Activated CD4-positive, CD25-positive, alpha-beta regulatory T cell treated with anti-CD3 and anti-CD28 coated beads, Interleukin-2, amount 50 U/mL, for 72 hours (primary cell): ENCODE results near the gene SCUBE1.
"Not testable (repeated sequence)": the region's sequence is repeated elsewhere in the genome, so short reads cannot be mapped to it uniquely, and the experiment has no call there.

Source experiments
- DNase-seq: peaks from one replicate; pipeline ENCODE4 v3.0.0; 2021

The SCUBE1 gene

GRCh38 chr22:43355688-43356087 lies 12.5 kb upstream of the SCUBE1 start:
- DNase-seq: not testable (repeated sequence)

GRCh38 chr22:43351966-43352345 lies 8.8 kb upstream of the SCUBE1 start:
- no peak for DNase-seq

GRCh38 chr22:43349636-43350035 lies 6.5 kb upstream of the SCUBE1 start:
- DNase-seq: no peak

GRCh38 chr22:43346521-43346929 lies 3.4 kb upstream of the SCUBE1 start:
- peak; percentile 66 for DNase-seq

- DNase-seq: no peak
Measured at GRCh38 chr22:43345761-43346301, 2.7 kb upstream of the SCUBE1 start.

GRCh38 chr22:43345356-43345755 lies 2.2 kb upstream of the SCUBE1 start:
- DNase-seq: no peak

GRCh38 chr22:43344520-43344787 lies 1.3 kb upstream of the SCUBE1 start:
- DNase-seq: no peak

GRCh38 chr22:43343670-43344519 lies 723 bp upstream of the SCUBE1 start:
- DNase-seq: peak; percentile 36

- DNase-seq: no peak
Measured at GRCh38 chr22:43342347-43343261, 568 bp downstream of the SCUBE1 start.

- DNase-seq: no peak
Measured at GRCh38 chr22:43341565-43341964, 1.6 kb downstream of the SCUBE1 start.

GRCh38 chr22:43338766-43339345 lies 4.3 kb downstream of the SCUBE1 start:
- no peak for DNase-seq

- no peak for DNase-seq
Measured at GRCh38 chr22:43337946-43338345, 5.2 kb downstream of the SCUBE1 start.

- no peak for DNase-seq
Measured at GRCh38 chr22:43337385-43337784, 5.8 kb downstream of the SCUBE1 start.

GRCh38 chr22:43334378-43334777 lies 8.8 kb downstream of the SCUBE1 start:
- DNase-seq: no peak

GRCh38 chr22:43333978-43334377 lies 9.2 kb downstream of the SCUBE1 start:
- no peak for DNase-seq

GRCh38 chr22:43333156-43333555 lies 10.0 kb downstream of the SCUBE1 start:
- no peak for DNase-seq

GRCh38 chr22:43331698-43332097 lies 11.5 kb downstream of the SCUBE1 start:
- no peak for DNase-seq

GRCh38 chr22:43331069-43331451 lies 12.1 kb downstream of the SCUBE1 start:
- DNase-seq: no peak

- DNase-seq: no peak
Measured at GRCh38 chr22:43330178-43331068, 12.7 kb downstream of the SCUBE1 start.

GRCh38 chr22:43329061-43329460 lies 14.1 kb downstream of the SCUBE1 start:
- DNase-seq: no peak

GRCh38 chr22:43327157-43327438 lies 16.1 kb downstream of the SCUBE1 start:
- no peak for DNase-seq

- DNase-seq: no peak
Measured at GRCh38 chr22:43326331-43327156, 16.6 kb downstream of the SCUBE1 start.
